HG03095 (cell line): ENCODE results near the gene CTNNA3.

Experiments used
- ATAC-seq: cut with Tn5 transposase; IDR thresholded peaks from one replicate; pipeline ENCODE4 v1.9.1; 2021; ENCODE audit warnings: moderate library complexity; ENCODE audit not compliant: unreplicated experiment

CTNNA3 gene

DNA sequence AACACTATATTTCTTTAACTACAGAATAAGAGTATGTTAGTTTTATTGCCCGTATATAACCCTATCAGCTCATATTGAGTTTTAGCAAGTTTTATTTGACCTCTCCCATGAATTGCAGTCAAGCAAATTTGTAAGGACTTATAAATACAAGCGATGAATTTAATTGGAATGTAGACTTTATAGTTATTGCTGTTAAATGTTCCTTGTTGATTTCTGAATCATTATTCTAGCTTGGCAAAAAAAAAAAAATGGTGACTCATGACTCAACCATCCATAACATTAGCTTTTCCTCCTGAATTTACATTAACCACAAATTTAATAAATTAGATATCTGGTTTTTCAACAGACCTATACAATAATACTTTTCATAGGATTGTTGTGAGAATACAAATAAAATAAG is 1104.1 kb downstream of the CTNNA3 start:
- ATAC-seq: no peak

DNA sequence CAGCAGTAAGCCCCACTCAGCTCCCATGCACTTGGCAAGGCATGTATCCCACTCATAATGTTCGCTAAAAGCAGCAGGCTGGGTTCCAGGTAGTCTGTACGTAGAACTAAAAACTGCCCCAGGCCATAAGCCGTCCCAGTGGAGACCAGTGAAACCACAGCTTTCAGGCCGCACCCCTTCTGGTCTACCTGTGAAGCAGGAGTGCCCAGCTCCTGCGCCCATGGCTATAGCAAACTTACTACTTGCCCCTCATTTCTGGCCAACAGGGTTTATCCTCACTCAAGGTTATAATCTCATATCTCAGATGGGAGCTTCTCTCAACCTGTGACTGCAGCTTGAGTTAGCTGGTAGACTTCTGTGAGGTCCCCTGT is 1108.3 kb downstream of the CTNNA3 start:
- no peak for ATAC-seq

DNA sequence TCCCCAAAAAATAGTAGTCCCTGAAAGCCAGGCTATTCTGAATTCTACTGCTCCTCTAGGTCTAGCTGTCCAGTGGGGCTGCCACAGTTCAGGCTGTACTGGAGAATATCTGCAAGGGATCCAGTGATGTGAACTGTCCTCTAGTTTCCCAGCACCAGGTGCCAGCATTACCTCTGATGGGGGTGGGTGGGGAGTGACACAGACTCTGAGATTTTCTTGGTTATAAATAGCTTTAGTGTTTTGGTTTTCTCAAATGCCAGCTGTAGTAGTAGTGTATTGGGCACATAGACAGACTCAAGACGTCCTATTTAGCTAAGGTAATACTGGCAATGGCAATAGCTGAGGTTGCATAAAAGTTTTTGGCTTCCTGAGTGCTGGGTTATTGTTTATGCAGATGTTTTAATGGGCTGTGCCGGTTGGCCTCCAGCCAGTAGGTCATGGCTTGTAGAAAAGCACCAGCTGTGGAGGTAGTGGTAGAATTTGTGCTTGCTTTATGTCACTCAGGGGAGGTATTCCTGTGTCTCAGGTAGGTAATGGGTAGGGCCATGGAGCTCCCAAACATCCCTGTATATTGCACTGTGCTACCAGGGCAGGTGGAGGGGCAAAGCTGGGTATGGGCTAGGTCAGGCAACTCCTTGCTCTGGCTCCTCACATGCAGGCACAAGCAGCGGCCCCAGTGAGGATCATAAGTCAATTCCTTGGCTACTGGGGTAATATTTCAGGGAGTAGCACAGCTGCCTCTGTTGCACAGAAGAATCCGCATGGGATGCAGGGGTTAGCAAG is 1108.9 kb downstream of the CTNNA3 start:
- no peak for ATAC-seq

DNA sequence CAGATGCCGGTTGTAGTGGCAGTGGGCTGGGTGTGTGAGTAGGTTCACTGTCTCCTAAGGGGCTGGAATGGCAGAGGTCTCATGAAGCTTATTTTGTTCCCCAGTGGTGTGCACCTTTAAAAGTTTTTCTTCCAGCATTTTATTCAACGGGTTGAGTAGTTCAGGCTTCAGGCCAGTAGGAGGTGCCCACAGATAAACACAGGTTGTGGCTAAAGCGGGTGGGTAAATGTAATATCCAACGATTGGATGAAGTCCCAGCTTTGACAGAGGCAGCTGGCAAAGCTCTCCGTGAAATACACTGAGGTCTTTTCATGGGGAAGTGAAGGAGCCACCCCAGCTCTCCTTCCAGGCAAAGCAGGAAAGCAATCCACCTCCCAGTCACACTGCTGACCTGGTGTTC is 1109.9 kb downstream of the CTNNA3 start:
- no peak for ATAC-seq

DNA sequence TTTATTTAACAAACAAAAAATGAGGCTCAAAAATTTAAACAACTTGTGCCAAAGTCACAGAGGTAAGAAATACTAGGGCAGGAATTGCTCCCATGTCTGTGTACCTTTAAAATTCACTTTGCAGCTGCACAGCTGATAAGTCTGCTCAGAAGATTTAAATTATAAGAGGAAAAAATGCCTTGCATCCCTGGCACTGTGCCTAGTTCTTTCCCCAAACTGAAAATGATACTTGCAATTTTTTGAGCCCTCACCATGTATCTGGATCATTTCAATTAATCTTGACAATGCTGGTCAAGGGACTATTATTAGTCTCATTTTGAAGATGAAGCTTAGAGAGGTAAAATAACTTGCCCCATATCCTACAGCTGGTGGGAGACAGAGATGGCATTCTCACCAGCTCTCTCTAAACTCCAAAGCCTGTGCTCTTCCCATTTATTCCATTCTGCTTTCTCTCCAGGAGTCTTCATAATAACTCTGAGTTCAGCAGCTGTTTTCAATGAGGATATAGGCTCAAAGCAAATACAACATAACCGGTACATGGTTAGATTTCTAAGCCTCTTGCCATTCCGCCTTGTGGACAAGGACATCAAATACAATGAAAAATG is 1120.6 kb downstream of the CTNNA3 start:
- no peak for ATAC-seq

DNA sequence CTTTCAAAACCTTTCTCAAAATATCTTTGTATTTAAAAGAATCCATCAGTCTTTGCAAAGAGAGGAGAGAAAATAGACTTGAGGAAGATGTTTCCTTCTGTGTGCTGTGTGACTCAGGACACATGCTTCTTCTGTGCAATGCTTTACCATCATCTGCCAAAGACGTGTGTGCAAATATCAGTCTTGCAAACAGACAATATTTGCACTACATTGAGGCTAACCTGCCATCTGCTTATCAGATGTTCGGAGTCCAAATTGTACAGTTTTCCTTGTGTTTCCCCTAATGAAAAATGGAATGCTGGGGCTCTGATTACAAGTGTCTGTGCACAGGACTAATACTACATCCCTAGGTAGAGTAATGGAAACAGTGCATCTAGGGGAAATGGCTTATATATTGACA is 1123.3 kb downstream of the CTNNA3 start:
- no peak for ATAC-seq

DNA sequence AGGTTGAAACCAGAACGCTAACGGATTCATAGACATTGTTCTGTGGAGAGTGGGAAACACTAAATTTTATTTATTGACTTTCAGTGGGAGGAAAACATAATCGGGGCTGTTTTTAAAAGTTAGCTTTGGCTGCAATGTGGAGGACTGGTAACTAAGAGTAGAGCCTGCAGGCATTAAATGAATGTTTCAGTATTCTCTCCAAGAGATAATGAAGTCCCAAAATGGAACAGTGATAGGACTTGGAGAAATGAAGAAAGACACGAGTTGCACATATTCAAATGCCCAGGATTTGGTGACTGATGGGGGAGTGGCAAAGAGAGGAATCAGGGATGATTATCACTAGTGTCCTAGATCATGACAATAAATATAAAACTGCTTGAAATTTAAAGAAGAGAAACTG is 1130.0 kb downstream of the CTNNA3 start:
- ATAC-seq: no peak

DNA sequence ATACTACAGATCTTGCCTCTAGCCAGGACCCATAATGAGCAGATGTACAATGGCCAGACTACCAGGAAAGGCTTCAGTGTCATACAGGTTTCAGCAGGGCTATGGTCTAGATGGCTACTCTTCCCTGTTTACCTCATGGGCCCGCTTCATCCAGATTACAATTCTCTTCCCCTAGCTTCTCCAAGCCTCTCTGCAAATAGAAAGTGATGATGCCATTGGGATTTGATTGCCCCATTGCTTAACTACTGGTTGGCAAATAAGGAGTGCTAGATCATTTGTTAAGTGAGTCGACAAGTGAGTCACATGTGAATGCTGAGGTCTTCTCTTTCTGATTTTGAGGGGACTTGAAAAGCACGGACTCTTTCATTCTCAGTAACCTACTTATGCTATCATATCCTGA is 1131.7 kb downstream of the CTNNA3 start:
- ATAC-seq: no peak

DNA sequence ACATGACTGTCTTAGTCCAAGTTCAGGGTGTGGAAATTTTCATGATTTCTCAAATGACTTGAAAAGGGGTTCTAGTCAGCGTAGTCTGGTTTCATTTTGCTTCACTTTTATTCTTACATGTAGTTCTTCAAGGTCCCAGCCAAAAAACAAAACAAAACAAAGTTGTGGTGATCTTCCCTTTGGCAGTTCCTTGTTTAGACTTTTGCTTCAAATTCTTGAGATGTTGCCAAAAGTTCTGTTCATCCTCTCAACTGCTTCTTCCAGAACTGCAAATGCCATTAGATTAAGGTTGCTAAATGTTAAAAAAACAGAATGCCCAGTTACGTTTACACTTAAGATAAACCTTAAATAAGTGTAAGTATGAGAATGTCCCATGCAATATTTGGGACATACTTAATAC is 1140.9 kb downstream of the CTNNA3 start:
- ATAC-seq: no peak

DNA sequence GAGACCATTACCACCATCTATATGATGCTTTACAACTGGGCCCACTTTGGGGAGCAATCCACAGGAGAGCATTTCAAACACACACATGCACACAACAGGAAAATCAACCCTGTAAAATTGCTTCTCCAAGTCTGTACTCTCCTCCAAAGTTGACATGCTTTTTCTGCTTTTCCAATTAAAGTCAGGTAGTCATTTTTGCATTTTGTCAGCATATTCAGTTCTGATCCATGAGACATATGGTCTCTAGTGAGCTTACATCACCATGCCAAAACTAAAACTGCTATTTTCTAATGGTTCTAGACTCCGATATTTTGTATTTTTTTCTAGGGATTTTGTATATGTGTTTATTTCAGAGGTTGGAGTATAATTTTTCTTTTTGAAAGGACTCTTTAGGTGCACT is 1143.7 kb downstream of the CTNNA3 start:
- ATAC-seq: no peak

DNA sequence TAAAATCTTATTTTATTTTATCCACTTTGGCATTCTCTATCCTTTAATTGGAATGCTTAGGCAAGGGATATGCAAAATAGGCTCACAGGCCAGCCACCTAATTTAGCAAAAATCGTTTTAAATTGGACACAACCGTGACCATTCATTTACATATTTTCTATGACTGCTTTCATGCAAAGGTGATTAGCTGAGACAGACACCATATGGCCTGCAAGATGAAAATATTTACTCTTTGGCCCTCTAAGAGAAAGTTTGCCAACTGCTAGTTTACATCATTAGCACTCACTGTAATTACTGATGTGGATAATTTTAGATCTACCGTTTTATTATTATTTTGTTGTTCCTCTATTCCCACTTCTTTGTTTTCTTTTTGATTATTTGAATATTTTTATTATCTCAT is 1145.6 kb downstream of the CTNNA3 start:
- no peak for ATAC-seq

DNA sequence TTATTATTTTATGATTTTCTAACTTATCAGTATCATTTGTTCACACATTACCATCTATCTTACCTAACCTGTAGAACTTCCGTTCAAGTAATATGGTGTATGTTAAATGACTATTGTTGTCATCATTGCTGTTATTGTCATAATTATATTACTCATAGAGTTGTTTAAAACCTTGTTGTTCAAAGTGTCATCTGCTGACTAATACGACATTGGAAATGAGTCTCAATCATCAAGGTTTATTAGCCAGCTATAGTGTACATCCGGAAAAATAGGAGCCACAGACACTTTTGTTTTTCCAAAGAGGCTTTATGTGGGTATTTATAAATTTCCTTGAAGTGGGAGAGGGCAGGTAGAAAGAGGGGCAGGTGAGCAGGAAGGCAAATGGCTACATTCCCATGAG is 1157.1 kb downstream of the CTNNA3 start:
- no peak for ATAC-seq

DNA sequence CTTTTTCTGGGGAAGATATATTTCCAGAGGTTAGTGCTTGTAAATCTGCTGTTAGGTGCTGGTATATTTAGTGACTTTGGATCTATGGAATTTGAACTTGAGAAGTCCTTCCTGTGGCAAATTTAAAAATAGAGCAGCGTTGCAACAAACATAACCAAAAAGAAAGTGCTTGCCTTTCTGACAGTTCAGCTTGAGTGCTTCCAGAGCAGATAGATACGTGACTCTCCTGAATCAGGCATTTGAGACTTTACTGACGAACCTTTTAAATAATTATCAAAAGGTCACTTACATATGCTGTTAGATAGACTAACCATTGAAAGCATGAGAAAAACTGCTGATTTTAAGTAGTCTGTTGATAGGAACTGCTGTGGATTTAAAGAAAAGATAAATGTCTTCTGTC is 1157.6 kb downstream of the CTNNA3 start:
- ATAC-seq: no peak

DNA sequence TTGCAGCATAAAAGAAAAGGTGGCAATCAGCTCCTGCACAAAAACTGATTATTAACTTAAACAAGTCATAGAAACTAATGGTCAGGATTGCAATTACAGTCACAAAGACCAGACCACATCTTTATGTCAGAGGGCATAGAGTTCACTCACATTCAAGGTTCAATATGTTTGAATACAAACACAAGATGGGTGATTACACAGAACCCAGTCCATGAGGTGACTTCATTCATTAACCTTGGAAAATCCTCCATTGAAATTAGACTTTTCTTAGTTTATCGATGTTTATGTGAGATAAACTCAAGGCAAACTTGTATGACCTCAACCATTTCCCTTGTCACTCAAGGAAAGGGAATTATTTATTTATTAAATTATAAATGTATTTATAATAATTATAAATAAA is 1158.8 kb downstream of the CTNNA3 start:
- ATAC-seq: no peak

DNA sequence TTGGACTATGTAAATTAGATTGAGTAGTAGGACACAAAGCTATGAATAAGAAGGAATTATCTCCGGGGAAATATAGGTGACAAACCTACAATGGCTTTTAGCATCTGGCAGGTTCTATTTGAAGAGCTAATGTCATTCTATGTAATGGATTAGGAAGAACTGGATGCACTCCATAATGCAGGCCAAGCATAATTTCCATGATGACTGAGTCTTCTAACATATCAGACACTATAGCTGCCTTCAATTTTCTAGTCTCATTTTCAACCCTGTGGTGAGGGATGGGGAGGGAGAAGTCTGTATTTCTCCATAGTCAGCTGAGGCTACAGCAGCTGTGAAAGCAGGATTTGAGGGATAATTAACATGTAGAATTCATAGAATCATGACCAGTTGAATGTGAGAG is 1160.6 kb downstream of the CTNNA3 start:
- ATAC-seq: no peak

DNA sequence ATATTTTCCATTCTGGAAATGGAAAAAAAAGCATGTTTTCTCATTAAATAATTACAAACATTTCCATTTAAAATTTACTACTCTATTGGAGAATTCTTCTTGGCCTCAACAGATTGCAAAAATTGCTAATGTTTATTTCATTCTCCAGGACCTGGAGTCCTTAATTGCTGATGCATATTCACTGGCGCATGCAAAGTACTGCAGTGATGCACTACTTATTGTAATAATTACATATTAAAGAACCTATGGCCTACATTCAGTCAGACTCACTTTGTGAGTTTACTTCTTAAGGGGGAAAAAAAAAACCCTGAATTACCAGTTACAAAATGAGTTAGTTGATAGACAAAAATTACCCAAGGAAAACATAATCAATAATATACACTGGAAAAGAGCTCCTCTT is 1161.1 kb downstream of the CTNNA3 start:
- ATAC-seq: no peak

DNA sequence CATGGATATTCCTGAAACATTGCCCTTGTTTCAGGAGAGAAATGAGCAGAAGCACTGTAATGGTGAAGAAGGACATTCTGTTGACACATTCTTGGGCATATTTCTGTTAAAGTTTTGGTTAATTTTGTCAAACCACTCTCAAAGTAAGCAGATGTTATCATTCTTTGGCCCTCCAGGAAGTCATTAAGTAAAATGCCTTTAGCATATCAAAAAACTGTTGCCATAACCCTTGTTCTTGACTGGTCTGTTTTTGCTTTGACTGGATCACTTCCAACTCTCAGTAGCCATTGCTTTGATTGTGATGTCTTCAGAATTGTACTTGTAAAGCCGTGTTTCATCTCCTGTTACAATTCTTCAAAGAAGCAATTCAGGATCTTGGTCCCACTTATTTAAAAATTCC is 1174.5 kb downstream of the CTNNA3 start:
- ATAC-seq: no peak

DNA sequence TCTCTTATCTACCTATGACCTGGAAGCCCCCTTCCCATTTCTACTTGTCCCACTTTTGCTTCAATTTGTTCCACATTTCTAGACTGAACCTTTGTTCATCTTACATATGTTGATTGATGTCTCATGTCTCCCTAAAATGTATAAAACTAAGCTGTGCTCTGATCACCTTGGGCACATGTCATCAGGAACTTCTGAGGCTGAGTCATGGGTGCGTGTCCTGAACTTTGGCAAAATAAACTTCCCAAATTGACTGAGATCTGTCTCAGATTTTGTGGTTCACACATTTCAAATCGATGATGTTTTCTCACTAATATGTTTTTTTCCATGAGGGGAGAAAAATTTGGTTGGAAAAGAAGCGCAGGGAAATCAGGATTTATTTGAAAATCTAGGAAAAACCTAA is 1176.4 kb downstream of the CTNNA3 start:
- ATAC-seq: no peak

DNA sequence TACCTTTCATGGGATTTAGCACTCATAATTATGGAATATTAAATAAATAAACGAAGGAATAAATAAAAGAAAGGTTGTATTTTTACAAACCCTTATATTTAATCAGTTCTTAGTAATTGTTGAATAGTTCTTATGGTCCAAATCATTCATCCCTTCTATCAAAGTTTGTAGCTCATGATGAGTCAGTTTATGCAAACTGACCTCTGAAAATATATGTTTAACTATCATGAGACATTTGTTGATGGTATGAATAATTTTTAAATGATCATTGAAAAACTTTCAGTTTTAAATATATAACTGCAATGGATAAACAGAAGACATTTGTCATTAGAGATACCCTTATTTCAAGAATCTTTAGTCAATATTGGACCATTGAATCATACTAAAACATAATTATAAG is 1181.3 kb downstream of the CTNNA3 start:
- ATAC-seq: no peak

DNA sequence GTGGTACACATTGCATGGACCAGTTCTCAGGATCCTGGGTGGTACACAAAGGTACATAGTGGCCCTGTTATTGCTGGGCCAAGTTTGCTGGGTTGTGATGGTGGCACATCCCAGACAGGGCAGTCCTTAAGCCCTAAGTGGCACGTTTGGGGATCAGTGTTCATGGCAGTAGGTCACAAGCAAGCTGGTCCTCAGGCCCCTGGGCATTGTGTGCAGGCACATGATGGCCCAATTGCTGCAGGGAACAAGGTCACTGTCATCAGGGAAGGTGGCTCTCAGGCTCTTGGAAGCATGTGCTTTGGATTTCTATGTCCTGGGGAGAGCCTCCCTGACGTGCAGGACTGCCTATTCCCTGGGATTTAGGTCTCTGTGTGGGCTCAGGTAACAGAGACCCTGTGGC is 1182.5 kb downstream of the CTNNA3 start:
- no peak for ATAC-seq

DNA sequence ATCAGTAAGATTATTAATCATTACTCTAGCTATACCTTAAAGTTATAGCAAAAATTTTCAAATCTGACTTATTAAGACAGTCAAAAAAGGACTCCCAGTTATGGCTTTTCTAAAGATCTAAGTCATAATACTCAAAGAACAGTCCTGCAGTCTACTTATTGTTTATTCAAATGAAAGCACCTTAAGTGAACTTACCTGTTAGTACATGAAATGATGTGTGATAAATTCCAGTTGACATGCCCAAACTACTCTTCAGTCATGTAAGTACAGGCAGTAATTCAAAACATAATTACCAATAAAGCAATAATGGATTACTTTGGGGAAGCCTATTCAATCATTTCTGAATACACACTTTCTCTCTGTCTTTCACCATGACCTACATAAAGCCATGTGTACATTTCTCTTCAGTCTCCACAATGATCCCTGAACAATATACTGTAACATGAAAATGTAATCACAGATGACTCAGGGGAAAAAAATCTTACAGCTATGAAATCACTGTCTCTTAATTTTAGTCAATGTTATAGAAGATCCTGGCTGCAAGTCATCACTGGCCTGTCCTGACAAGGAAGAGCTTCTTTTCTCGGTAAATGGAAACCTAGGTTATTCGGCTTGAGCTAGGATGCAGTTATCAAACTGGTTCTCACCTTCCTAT is 1190.9 kb downstream of the CTNNA3 start:
- no peak for ATAC-seq

DNA sequence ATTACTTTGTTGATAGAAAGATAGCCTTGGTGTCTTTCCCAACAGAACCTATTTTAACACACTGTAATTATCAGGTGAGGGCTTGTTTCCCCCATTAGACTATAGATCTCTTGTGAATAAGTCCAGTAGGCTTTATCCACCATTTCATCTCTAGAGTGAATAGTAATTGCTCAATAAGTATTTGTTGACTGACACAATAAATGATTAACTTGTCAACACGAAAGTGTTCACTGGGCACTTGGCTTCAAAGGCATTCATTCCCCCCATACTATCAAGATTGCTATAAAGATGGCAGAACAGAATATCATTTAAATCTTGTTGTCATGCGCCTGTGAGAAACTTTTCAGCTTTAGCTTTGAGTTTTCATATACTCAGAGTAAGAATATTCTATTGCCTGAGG is 1194.6 kb downstream of the CTNNA3 start:
- ATAC-seq: no peak
